Adrenal gland (tissue), 12 donors: ENCODE results near the gene CCN5. TPM values are rescaled to one million over a fixed set of nuclear protein-coding genes. Genes with fewer than 3 reads are reported as not detected.

Source experiments
- DNase-seq, 7 donors: peaks; one replicate each; pipeline ENCODE4 v3.0.0-alpha.2; 2019 to 2020
- H3K27ac ChIP-seq, 5 donors: fragments of 200-600 bp; sonication (generic) in 4 of 5; 1 replicate in 3 of 5; 2 replicates in 2 of 5; pipeline versions ENCODE4 v1.5.1 to v1.8.0; 2016 to 2020; ENCODE audit warnings: mild to moderate bottlenecking in 1 of 5
- H3K27me3 ChIP-seq: fragments of 200-600 bp; 2 replicates; pipeline ENCODE4 v1.8.0; 2021
- H3K36me3 ChIP-seq, 2 donors: fragments of 200-600 bp; replicated peaks in 1 of 2; 1 replicate in 1 of 2; 2 replicates in 1 of 2; pipeline versions ENCODE4 v1.5.1 to v1.8.0; 2018 to 2022
- H3K4me1 ChIP-seq, 2 donors: fragments of 200-600 bp; replicated peaks in 1 of 2; 1 replicate in 1 of 2; 2 replicates in 1 of 2; pipeline versions ENCODE4 v1.5.1 to v1.8.0; 2018 to 2021
- H3K4me3 ChIP-seq, 4 donors: fragments of 200-600 bp; sonication (generic) in 3 of 4; one replicate each; pipeline ENCODE4 v1.5.1; 2016 to 2018
- H3K9me3 ChIP-seq, 3 donors: fragments of 200-600 bp; sonication (generic) in 1 of 3; replicated peaks in 1 of 3; 1 replicate in 2 of 3; 2 replicates in 1 of 3; pipeline versions ENCODE4 v1.5.1 to v1.8.0; 2016 to 2021
- POLR2A ChIP-seq, 2 donors: fragments of 450-650 bp; IDR thresholded peaks; one replicate each; pipeline ENCODE4 v1.6.1; 2017; ENCODE audit warnings: antibody characterized with exemption in 2 of 2, mild to moderate bottlenecking in 2 of 2, moderate library complexity in 1 of 2
- WGBS, 4 donors: extraction: QIAGEN DNeasy Blood & Tissue Kit in 2 of 4; methylation state at CpG; one replicate each; pipeline versions ENCODE4 v1.1.5 to v1.1.7; 2013 to 2017; 5-methylcytosine and 5-hydroxymethylcytosine counted together
- intact Hi-C, 2 donors: fragments of 100-400 bp; cut with DNase I; formaldehyde crosslinking; loops; one replicate each; pipeline versions ENCODE4 v1.14.1 to v1.15.0; 2022 to 2023
- polyA plus RNA-seq, 3 donors: library from polyadenylated mRNA; stranded (reverse); fragments of 200-250 nt in 2 of 3; fragments of 350-450 nt in 1 of 3; fragmentation: Illumina TruSeq in 1 of 3; extraction: RNeasy Lipid Tissue Mini Kit (QIAGEN cat#74804) in 1 of 3; gene quantifications; one replicate each; pipeline ENCODE4 v1.2.3, GENCODE V29; 2013 to 2014
- total RNA-seq, 9 donors: library from RNA; depleted of rRNA in 4 of 9; stranded (reverse); fragments of >200 nt in 4 of 9; fragments of 120-200 nt in 1 of 9; fragmentation: NEBNext Ultra II Directional in 1 of 9; extraction: Animal tissue kit (Norgen Biotek cat#: 25700) in 1 of 9; gene quantifications; one replicate each; pipeline versions ENCODE4 v1.1.0 to v1.2.4, GENCODE V29; 2013 to 2023
- TF ChIP-seq, protein P1 (sequence below), 6 experiments: fragments of 450-650 bp in 4 of 6; fragments of 200-600 bp in 2 of 6; sonication (generic) in 1 of 6; IDR thresholded peaks; 1 replicate in 5 of 6; 2 replicates in 1 of 6; pipeline versions ENCODE4 v1.5.1 to v1.8.0; 2016 to 2021; ENCODE audit warnings: antibody characterized with exemption in 6 of 6, mild to moderate bottlenecking in 2 of 6, moderate library complexity in 1 of 6
- donor health status: healthy with polysubstance abuse.
- donor health status: Bipolar disorder and iron deficiency.
- donor health status: DM: yes; HTN: yes; CAD: no.
- donor health status: DM: no; HTN: no; CAD: no.
- donor health status: DM: no; HTN: no; CAD: no.
- donor health status: DM: yes; HTN: yes; CAD: no.

The CCN5 gene
- total and polyA plus RNA-seq, 12 donors = 8.0 to 115 (median 52.7) TPM

DNA sequence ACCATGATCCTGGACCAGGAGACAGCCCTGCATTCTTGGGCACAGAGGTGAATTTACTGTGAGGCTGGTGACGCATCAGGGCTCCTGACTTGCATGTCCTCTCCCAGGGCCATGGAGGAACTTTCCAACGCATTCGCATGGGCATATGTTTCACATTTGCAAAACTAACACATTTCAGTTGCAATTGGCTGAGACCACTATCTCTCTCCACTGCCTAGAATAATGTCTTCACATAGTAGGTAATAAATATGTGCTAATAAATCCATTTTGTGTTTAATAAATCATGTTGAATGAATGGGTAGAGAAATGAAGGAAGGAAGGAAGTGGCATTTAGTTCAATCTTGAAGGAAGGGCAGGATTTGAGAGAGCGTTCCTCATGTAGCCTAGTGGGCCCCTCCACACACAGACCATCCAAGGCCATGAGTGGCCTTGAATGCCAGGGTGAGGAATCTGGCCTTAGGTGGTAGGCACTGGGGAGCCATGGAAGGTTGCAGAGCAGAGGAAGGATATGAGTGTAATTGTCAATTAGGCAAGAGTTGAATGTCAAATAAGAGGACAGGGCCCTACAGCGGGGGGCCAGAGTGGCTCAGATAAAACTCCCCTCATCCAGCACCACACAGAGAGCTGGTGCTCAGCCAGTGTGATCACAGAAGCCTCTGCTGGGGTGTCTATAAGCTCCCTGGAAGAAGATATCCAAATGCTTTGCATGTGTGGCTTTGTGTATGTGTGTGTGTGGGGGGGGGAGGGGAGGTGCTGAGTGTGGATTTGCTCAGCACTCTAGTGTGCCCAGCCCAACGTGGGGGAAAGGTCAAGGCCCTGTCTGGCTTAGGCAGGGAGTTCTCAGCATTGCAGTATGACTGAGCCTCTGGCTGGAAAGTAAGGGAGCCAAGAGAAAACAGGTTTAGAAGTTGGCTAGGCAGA, 30.9 kb upstream of the CCN5 start:
- intact Hi-C loops = loop anchor here in 1 of 2 donors (2.0 to 5.0 kb wide), 2 partner anchors 48 to 183 kb away; no protein-coding TSS in a partner anchor
- peak; percentile 73 to 90 (median 82) for DNase-seq
- Histone ChIP-seq H3K4me1 (peaks cover 5 to 7% of the 10 kb centered on the region in 2 donors), H3K27ac (peak overlapping the region; percentile 23 to 83 (median 66)), H3K27me3 (no peaks in the 10 kb centered on the region), H3K36me3 (no peaks in the 10 kb centered on the region), H3K4me3 (peak overlapping the region in 1 of 4 donors; percentile 11), H3K9me3 (no peaks in the 10 kb centered on the region)
- TF ChIP-seq, protein P1, sequence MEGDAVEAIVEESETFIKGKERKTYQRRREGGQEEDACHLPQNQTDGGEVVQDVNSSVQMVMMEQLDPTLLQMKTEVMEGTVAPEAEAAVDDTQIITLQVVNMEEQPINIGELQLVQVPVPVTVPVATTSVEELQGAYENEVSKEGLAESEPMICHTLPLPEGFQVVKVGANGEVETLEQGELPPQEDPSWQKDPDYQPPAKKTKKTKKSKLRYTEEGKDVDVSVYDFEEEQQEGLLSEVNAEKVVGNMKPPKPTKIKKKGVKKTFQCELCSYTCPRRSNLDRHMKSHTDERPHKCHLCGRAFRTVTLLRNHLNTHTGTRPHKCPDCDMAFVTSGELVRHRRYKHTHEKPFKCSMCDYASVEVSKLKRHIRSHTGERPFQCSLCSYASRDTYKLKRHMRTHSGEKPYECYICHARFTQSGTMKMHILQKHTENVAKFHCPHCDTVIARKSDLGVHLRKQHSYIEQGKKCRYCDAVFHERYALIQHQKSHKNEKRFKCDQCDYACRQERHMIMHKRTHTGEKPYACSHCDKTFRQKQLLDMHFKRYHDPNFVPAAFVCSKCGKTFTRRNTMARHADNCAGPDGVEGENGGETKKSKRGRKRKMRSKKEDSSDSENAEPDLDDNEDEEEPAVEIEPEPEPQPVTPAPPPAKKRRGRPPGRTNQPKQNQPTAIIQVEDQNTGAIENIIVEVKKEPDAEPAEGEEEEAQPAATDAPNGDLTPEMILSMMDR (IDR thresholded peaks at IDR 0.05) = no peak
- peak in 1 of 2 donors; percentile 43 for TF ChIP-seq POLR2A (IDR thresholded peaks at IDR 0.05)
- WGBS, 4 donors = 52 to 59% (median 56%) methylated on average over 5 to 6 of the region's 6 CpGs

DNA sequence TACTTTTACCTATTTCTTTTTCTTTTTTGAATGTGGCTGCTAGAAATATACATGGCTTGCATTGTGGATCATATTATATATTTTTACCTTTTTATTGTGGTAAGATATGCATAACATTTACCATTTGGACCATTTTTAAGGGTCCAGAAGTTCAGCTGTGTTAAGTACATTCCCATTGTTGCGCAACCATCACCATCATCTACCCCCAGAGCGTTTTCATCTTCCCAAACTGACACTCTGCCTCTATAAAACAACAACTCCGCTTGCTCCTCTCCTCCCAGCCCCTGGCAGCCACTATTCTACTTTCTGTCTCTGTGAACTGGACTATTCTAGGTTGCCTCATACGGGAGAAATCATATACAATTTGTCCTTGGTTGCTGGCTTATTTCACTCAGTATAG, 28.2 kb upstream of the CCN5 start:
- Histone ChIP-seq H3K27ac (no peak overlapping the region), H3K9me3 (no peaks in the 10 kb centered on the region), H3K4me3 (no peak overlapping the region), H3K27me3 (no peaks in the 10 kb centered on the region), H3K36me3 (no peaks in the 10 kb centered on the region), H3K4me1 (peaks cover 7 to 15% of the 10 kb centered on the region in 2 donors)
- DNase-seq = no peak
- TF ChIP-seq, protein P1 (IDR thresholded peaks at IDR 0.05) = no peak
- no peak for TF ChIP-seq POLR2A (IDR thresholded peaks at IDR 0.05)
- 85 to 94% (median 90%) methylated on average over 4 of the region's 4 CpGs for WGBS, 4 donors
- intact Hi-C loops = loop anchor here in 1 of 2 donors (2.0 kb wide), 1 partner anchor 46 kb away; no protein-coding TSS in a partner anchor

DNA sequence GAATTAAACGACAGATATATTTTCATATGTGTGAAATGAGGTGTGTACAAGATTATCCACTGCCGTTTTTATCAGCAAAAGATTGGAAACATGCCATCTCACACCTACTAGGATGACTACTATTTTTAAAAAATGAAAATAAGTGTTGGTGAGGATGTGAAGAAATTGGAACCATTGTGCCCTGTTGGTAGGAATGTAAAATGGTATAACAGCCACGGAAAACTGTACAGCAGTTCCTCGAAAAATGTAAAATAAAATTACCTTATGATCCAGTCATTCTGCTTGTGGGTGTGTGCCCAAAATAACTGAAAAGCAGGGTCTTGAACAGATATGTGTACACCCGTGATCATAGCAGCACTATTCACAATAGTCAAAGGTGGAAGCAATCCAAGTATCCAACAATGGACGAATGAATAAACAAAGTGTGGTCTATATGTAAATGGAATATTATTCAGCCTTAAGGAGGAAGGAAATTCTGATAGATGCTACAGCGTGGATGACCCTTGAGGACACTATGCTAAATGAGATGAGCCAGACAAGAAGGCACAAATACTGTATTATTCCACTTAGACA, 27.0 kb upstream of the CCN5 start:
- no peak for DNase-seq
- no peaks in the 10 kb centered on the region for H3K9me3 ChIP-seq
- intact Hi-C loops = no loop called here
- TF ChIP-seq, protein P1 (IDR thresholded peaks at IDR 0.05) = no peak
- TF ChIP-seq POLR2A (IDR thresholded peaks at IDR 0.05) = no peak
- H3K4me1 ChIP-seq = peaks cover 15 to 25% of the 10 kb centered on the region in 2 donors
- no peaks in the 10 kb centered on the region for H3K27me3 ChIP-seq
- 67 to 70% (median 67%) methylated on average over 7 of the region's 7 CpGs for WGBS, 4 donors
- no peak overlapping the region for H3K27ac ChIP-seq
- no peaks in the 10 kb centered on the region for H3K36me3 ChIP-seq
- H3K4me3 ChIP-seq = no peak overlapping the region

DNA sequence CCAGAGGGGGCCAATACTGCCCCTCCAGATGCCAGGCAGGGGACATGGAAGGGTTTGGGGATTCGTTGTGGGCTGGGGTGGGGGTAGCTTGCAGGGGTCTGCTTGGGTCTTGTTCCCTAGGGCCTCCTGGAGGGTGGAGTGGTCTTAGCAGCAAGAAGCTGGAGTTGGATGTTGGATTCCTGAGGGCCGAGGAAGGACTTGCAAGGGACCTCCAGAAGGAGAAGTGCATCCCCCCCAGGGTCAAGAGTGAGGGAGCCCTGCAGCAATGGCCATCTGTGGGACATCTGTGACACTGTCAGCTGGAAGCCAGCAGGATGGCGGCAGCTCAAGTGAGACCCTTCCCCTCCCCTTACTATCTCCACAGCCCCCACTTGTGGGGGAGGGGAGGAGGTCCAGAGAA, 25.4 kb upstream of the CCN5 start:
- no peak for DNase-seq
- no peak overlapping the region for H3K27ac ChIP-seq
- peaks cover 16 to 39% of the 10 kb centered on the region in 2 donors for H3K4me1 ChIP-seq
- TF ChIP-seq, protein P1 (IDR thresholded peaks at IDR 0.05) = no peak
- TF ChIP-seq POLR2A (IDR thresholded peaks at IDR 0.05) = no peak
- H3K9me3 ChIP-seq = no peaks in the 10 kb centered on the region
- WGBS, 4 donors = 33 to 90% (median 79%) methylated on average over 1 to 3 of the region's 3 CpGs
- no peaks in the 10 kb centered on the region for H3K36me3 ChIP-seq
- no peaks in the 10 kb centered on the region for H3K27me3 ChIP-seq
- no peak overlapping the region for H3K4me3 ChIP-seq
- intact Hi-C loops = no loop called here
